Duodenal mucosa (tissue), 2 donors: Measurements from ENCODE around the gene CRTC2.

Source experiments
- H3K27ac ChIP-seq: one replicate; pipeline ENCODE4 v1.7.0; 2013; ENCODE audit warnings: low read depth, low read length
- H3K27me3 ChIP-seq, 2 donors: one replicate each; pipeline ENCODE4 v1.7.0; 2013; ENCODE audit warnings: low read length in 2 of 2, control low read depth in 1 of 2; ENCODE audit not compliant: insufficient read depth in 2 of 2, control insufficient read depth in 1 of 2
- H3K36me3 ChIP-seq, 2 donors: one replicate each; pipeline ENCODE4 v1.7.0; 2013; ENCODE audit warnings: low read length in 2 of 2, control low read depth in 1 of 2; ENCODE audit not compliant: insufficient read depth in 2 of 2, control insufficient read depth in 1 of 2
- H3K4me1 ChIP-seq, 2 donors: one replicate each; pipeline ENCODE4 v1.7.0; 2013; ENCODE audit warnings: low read length in 2 of 2, control low read depth in 1 of 2; ENCODE audit not compliant: insufficient read depth in 2 of 2, control insufficient read depth in 1 of 2
- H3K4me3 ChIP-seq, 2 donors: one replicate each; pipeline ENCODE4 v1.7.0; 2013; ENCODE audit warnings: low read length in 2 of 2, low read depth in 1 of 2
- H3K9ac ChIP-seq, 2 donors: one replicate each; pipeline ENCODE4 v1.7.0; 2013; ENCODE audit warnings: low read length in 2 of 2, low read depth in 1 of 2
- H3K9me3 ChIP-seq, 2 donors: one replicate each; pipeline ENCODE4 v1.7.0; 2013; ENCODE audit warnings: low read length in 2 of 2, control low read depth in 1 of 2; ENCODE audit not compliant: control insufficient read depth in 1 of 2

Gene CRTC2

DNA sequence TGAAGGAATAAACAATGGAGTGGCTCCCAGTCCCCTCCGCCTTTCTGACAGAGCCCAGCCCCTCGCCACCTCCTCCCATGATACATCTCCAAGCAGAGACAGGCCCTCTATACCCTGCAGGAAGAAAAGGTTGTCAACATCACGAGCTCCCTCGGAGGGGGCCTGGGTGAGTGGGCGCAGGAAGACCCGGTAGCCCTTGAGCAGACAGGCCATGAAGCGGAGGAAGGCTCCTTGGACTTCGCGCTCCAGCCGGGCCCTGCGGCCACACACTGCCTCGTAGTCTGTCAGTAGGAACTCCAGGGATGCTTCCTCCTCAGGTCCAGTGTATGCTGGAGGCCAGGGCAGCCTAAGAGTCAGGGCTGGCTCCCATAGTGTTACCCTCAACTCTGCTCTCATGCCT, 18.9 kb downstream of the CRTC2 start:
- H3K36me3 ChIP-seq: peaks cover 42 to 78% of the 10 kb centered on the region in 2 donors
- no peak overlapping the region for H3K4me3 ChIP-seq
- H3K9ac ChIP-seq: no peak overlapping the region
- H3K27me3 ChIP-seq: no peaks in the 10 kb centered on the region
- no peak overlapping the region for H3K27ac ChIP-seq
- H3K9me3 ChIP-seq: no peaks in the 10 kb centered on the region
- peaks cover 6 to 8% of the 10 kb centered on the region in 2 donors for H3K4me1 ChIP-seq

DNA sequence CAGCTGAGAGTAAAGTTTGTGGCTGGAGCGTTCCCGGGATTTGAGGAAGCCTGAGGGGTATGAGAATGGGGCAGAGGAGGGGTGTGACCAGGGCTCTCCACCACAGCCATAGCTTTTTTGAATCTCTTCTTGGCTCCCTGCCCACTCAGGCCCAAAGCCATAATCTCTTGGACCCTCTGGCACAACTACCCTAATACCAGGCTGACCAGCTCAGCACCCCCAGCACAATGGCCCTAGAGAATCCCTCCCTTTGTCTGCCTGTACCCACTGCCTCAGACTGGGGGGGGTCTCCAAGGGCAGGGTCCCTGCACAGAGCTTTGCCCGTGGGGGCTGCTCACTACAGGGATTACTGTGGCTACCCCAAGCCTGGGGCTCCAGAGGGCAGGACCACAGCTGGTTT, 19.4 kb downstream of the CRTC2 start:
- peaks cover 3% of the 10 kb centered on the region in 2 donors for H3K4me1 ChIP-seq
- H3K4me3 ChIP-seq: no peak overlapping the region
- H3K9ac ChIP-seq: no peak overlapping the region
- H3K36me3 ChIP-seq: peaks cover 45 to 81% of the 10 kb centered on the region in 2 donors
- no peaks in the 10 kb centered on the region for H3K27me3 ChIP-seq
- no peaks in the 10 kb centered on the region for H3K9me3 ChIP-seq
- H3K27ac ChIP-seq: no peak overlapping the region

DNA sequence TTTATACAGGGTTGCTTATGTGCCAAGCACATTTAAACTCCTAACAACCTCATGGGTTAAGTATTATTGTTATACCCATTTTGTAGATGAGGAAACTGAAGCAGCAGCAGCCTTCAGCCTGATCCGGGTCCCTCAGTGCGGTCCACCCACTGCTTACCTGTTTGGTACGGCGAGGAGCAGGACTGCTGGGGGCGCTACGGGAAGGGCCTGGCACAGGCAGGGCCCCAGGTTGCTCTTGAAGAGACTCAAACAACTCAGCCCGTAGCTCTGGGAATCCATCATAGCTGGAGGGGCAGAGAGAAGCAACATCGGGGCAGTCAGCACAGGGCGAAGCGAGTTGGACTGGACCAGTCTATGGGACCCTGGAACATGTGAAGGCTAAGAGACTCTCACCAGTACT, 21.1 kb downstream of the CRTC2 start:
- Histone ChIP-seq H3K9me3 (no peaks in the 10 kb centered on the region), H3K36me3 (peaks cover 54 to 89% of the 10 kb centered on the region in 2 donors), H3K9ac (no peak overlapping the region), H3K4me3 (no peak overlapping the region), H3K27me3 (no peaks in the 10 kb centered on the region), H3K27ac (no peak overlapping the region), H3K4me1 (no peaks in the 10 kb centered on the region)

DNA sequence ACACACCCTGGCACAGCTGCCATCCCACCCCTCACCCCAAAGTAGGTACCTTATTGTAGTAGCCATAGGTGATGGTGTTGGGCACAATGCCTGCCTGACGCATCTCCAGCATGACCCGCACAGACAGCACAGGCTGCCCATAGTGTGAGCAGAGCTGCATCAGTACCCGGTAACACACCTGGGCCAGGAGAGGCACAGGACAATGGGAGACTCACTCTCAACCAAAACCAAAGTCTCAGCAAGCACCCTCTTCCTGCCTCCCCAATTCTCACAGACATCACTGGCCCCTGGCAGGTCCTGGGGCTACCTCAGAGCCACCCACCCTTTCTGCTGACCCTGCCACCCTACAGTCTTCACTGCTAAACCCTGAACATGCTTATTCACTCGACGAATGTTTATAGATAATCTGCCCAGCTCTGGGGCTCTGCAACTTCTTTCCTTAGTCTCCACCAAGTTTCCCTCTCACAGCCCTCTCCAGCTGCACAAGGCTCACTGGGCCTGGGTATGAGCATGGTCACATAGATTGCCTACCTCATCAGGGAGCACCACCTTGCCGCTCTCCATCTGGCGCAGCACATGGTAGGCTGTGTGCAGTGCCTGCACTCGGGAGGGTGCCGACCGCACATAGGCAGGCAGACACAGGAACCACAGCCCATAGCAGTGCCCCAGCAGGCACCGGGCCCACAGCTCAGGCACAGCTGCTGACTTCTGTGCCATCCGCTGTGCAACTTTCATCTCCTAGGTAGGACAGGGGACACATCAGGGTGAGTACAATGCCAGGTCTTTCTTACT, 22.2 kb downstream of the CRTC2 start:
- Histone ChIP-seq H3K9ac (no peak overlapping the region), H3K9me3 (no peaks in the 10 kb centered on the region), H3K27ac (no peak overlapping the region), H3K4me1 (no peaks in the 10 kb centered on the region), H3K27me3 (no peaks in the 10 kb centered on the region), H3K36me3 (peaks cover 46 to 82% of the 10 kb centered on the region in 2 donors), H3K4me3 (no peak overlapping the region)

DNA sequence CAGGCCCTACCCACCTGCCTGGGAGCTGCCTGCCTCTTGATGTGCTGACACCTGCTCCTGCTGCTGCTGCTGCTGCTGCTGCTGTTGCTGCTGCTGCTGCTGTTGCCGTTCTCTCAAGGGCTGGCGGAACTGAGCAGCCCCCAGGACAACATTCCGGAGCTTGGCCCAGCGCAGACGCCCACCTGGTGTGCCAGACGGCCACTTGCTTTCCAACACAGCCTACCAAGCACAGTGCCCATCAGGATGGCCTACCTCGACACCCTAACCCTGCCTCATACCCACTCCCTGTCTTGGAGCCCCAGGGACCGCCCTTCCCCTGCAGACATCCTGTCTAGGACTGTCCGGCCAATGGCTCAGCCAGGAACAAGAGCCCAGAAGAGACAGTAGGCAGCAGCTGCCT, 23.7 kb downstream of the CRTC2 start:
- no peaks in the 10 kb centered on the region for H3K4me1 ChIP-seq
- no peak overlapping the region for H3K4me3 ChIP-seq
- peaks cover 49 to 80% of the 10 kb centered on the region in 2 donors for H3K36me3 ChIP-seq
- no peaks in the 10 kb centered on the region for H3K9me3 ChIP-seq
- H3K27me3 ChIP-seq: no peaks in the 10 kb centered on the region
- no peak overlapping the region for H3K9ac ChIP-seq
- no peak overlapping the region for H3K27ac ChIP-seq

DNA sequence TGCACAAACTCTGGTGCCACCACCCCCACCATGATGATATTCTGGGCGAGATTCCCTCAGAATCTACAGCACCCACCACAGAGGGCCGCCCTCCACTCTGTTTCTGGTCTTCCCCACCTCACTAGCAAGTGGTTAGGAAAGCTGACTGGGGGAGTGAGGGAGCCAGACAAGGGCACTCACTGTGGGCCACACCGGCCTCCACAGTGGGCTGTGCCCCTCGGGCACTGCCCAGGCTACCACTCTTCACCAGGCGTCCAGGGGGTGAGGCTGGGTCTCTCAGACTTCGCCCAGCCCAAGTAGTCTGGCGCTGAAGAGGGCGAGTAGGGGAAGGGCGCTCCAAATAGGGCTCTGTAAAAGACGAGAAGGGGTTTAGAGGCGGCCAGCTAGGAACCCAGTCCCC, 24.5 kb downstream of the CRTC2 start:
- Histone ChIP-seq H3K9ac (no peak overlapping the region), H3K9me3 (no peaks in the 10 kb centered on the region), H3K27ac (no peak overlapping the region), H3K4me3 (no peak overlapping the region), H3K4me1 (peaks cover 0 to 2% of the 10 kb centered on the region in 2 donors), H3K27me3 (no peaks in the 10 kb centered on the region), H3K36me3 (peaks cover 50 to 79% of the 10 kb centered on the region in 2 donors)

DNA sequence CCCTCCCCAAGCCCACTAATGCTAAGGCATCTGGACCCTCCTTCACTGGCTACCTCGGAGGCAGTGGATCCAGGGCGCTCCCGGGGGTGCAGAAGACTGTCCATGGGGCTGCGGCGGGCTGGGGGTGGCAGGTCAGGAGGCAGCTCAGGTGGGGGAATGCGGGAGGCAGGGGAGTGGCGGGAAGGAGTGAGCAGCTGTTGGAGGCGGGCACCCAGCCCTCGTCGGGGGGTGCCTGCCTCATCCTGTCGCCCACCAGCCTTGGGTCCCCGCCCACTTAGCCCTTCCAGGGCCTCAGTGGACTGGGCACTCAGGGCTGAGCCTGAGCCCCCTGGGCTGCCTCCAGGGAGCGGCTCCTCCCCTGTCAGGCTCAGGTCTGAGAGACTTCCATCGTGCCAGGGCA, 25.0 kb downstream of the CRTC2 start:
- peaks cover 0 to 4% of the 10 kb centered on the region in 2 donors for H3K4me1 ChIP-seq
- H3K27me3 ChIP-seq: no peaks in the 10 kb centered on the region
- peaks cover 46 to 76% of the 10 kb centered on the region in 2 donors for H3K36me3 ChIP-seq
- H3K27ac ChIP-seq: no peak overlapping the region
- no peak overlapping the region for H3K9ac ChIP-seq
- H3K4me3 ChIP-seq: no peak overlapping the region
- H3K9me3 ChIP-seq: no peaks in the 10 kb centered on the region

DNA sequence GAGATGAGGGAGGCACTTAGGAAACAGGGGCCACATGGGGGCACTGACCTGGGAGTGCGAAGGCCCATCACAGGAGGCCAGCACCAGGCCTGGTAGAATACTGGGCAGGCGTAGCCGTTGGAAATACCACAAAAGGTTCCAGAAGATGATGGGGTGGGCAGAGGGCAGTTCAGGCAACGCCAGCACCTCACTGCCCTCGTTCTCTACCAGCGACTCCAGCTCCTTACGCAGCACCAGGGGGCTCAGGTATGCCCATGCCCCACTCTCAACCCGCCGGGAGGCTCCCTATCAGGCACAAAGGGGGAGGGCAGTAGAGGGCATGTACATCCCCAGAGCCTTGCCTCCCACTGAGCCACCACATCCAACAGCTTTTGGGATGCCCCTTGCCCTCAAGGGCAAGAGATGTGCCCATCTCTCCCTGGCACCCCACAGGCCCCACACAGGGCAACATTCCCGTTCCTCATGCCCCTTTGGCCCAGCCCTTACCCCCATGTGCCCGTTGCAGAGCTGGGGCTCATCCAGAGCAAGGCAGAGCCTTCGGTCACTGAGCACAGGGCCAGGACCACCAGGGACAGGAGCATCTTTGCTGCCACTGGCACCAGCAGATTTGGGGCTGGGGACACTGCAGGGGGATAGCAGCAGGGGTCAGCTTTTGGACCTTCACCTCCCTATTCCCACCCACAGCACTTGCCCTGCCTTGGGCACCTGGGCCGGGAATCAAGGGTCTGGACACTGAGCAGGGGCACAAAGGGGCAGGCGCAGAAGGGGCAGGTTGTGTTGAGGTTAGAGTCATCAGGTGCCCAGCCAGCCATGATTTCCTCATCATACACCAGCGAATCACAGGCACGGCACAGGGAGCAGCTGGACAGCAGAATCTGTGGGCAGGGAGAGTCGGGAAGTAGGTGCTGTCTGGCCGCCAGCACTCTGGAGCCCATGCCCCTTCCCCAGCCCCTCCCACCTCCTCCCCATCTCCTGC, 26.0 kb downstream of the CRTC2 start:
- Histone ChIP-seq H3K27ac (no peak overlapping the region), H3K36me3 (peaks cover 44 to 70% of the 10 kb centered on the region in 2 donors), H3K9ac (no peak overlapping the region)

DNA sequence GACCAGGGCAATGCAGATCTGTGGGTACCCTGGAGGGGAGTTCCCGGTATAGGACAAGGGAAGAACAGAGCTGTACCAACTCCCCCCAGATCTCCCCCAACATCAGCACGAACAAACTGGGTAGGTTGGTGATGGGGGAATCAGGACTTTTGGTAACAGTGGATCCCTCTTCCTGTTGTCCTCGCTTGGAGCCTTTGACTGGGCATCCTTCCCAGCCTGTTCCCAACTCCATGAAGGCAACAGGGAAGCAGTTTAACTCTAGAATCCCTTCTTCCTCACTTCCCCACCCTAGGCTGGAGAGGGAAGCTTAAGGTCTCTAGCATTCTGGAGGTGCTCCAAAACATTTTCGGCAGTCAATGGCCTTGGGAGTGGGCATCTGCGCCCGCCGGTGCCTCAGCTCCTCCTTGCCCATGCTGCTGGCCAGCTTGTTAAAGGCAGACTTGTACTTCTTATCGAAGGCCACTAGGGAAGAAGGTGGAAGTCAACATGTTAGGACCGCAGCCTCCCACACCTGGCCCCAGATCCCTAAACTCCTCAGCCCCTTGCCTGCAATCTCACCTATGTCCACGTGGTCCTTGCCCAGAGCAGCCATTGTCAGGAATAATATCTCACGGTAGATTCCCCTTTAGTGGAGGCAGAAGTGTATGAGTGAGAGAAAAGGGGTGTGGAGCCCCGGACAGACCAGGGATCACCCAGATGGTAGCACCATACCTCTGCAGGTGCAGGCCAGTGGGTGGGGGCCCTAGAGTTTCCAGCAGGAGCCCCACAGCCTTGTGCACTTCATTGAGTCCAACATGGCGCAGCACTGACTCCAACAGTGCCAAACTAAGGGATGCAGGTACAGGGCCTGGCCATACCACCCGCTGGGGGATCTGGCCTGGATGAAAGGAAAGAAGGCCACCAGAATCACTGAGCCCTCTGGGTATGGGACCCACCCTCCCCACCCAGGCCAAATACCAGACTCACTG, 28.1 kb downstream of the CRTC2 start:
- Histone ChIP-seq H3K4me1 (peaks cover 0 to 4% of the 10 kb centered on the region in 2 donors), H3K27ac (no peak overlapping the region), H3K9me3 (no peaks in the 10 kb centered on the region), H3K36me3 (peaks cover 25 to 50% of the 10 kb centered on the region in 2 donors), H3K4me3 (no peak overlapping the region), H3K27me3 (no peaks in the 10 kb centered on the region), H3K9ac (no peak overlapping the region)

More for the DNA sequence above, 26.0 kb downstream of the CRTC2 start:
- Histone ChIP-seq H3K4me1 (peaks cover 0 to 4% of the 10 kb centered on the region in 2 donors), H3K27me3 (no peaks in the 10 kb centered on the region), H3K4me3 (no peak overlapping the region), H3K9me3 (no peaks in the 10 kb centered on the region)
